Measurements from ENCODE around the gene ZNF215. TPM values are rescaled to one million over a fixed set of nuclear protein-coding genes. Genes with fewer than 3 reads are reported as not detected.

ZNF215 gene
- not detected in 2 replicates for total RNA-seq (2016; rRNA removed; fragmentation: Illumina TruSeq; extraction: Trizol)
- not detected in 2 replicates for total RNA-seq (2016; cell fraction: cytosol; rRNA removed; fragmentation: Illumina TruSeq; extraction: Trizol; ENCODE audit: low read depth)
- total RNA-seq (2016; cell fraction: insoluble cytoplasmic fraction; rRNA removed; fragmentation: Illumina TruSeq; extraction: Trizol) = not detected in 2 replicates
- total RNA-seq (2016; cell fraction: membrane; rRNA removed; fragmentation: Illumina TruSeq; extraction: Trizol) = not detected in 2 replicates
- not detected in 2 replicates for total RNA-seq (2016; cell fraction: nucleus; rRNA removed; fragmentation: Illumina TruSeq; extraction: Trizol)
- not detected in 2 replicates for polyA plus RNA-seq (2011; rRNA removed)
- not detected in 2 replicates for polyA plus RNA-seq (2011; cell fraction: cytosol; rRNA removed)
- polyA plus RNA-seq (2011; cell fraction: nucleus; rRNA removed) = not detected in 2 replicates
- not detected in 2 replicates for polyA plus RNA-seq (2012)
- polyA plus RNA-seq (2016; cell fraction: cytosol; fragmentation: Illumina TruSeq; extraction: Trizol; ENCODE audit: low read depth) = not detected in 2 replicates
- not detected in 2 replicates for polyA plus RNA-seq (2016; cell fraction: insoluble cytoplasmic fraction; fragmentation: Illumina TruSeq; extraction: Trizol; ENCODE audit: low read depth)
- not detected in 2 replicates for polyA plus RNA-seq (2016; cell fraction: membrane; fragmentation: Illumina TruSeq; extraction: Trizol; ENCODE audit: low read depth)
- not detected in 2 replicates for polyA plus RNA-seq (2016; cell fraction: nucleus; fragmentation: Illumina TruSeq; extraction: Trizol; ENCODE audit: insufficient read depth, low read depth)
- polyA minus RNA-seq (2011; rRNA and poly(A)+ RNA removed; ENCODE audit: low replicate concordance) = not detected in 2 replicates
- polyA minus RNA-seq (2011; cell fraction: cytosol; rRNA and poly(A)+ RNA removed) = not detected in 2 replicates
- not detected in 2 replicates for polyA minus RNA-seq (2011; cell fraction: nucleus; rRNA and poly(A)+ RNA removed)
- Bru-seq, nascent RNA = percentile 5 among the genes with signal in this experiment
- BruChase-seq, experiment 1, labeled RNA remaining after a 6-hour chase = percentile 2 among the genes with signal in this experiment
- percentile 8 among the genes with signal in this experiment for BruChase-seq, experiment 2, labeled RNA remaining after a 2-hour chase
- long read RNA-seq, experiment 1 = 0 reads
- long read RNA-seq, experiment 2 = 0 reads

DNA sequence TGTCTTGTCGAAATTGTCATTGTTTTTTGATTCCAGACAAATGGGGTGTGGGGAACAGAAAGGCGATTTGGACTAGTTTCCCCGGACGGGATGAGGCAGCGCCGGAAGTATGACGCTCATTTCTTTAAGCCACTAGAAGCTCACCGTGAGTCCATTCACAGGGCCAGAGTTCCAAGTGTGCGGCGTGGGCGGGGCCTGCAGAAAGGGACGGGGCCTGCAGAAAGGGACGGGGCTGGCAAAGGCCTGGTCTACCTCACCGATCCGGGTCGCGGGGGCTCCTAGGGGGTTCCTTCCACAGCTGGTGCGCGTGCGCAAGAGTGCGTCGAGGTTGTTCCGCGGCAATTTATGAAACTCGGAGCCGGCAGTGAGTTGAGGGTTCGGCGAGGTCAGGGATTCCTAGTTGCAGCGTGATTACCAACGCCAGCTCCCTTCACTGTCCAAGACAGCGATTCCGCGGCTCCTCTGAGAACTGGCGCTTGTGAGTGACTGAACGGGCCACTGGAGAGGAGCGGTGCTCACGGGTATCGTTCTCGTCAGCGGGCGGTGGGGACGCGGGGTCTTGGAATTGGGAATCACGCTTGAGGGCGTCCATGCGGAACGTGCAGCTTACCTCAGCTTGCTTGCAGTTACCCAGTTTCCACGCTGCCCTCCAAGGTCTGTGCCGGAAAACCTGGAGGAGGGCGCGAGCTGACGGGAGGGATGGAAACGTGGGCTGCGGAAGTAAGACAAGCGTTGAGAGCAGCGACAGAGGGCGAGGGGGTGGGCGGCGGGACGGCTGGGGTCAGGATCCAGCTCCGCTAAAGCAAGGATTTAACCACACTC, at the start of gene ZNF215:
ZNF215 (plus strand) TSS at position 219 of the 822 bp plus-strand sequence. CDS start 5,847 bp downstream, outside the sequence.
- intact Hi-C loops (cut with micrococcal nuclease; ENCODE audit: unreplicated experiment) = no loop called here
- FAIRE-seq (no peak), DNase-seq (ENCODE audit: low spot score) (no peak), ATAC-seq (no peak)
- no peaks in the 10 kb centered on the region for H3K4me1 ChIP-seq (ENCODE audit: insufficient read depth, low read length)
- H3K9ac ChIP-seq (ENCODE audit: insufficient read depth, low read depth, low read length) = no peak within 1 kb of the TSS
- no peaks in the 10 kb centered on the region for H3K9me3 ChIP-seq (ENCODE audit: low read length)
- WGBS (ENCODE audit: low lambda C conversion rate) = 41% methylated on average over 23 of the region's 61 CpGs
- POLR2A ChIA-PET = no interaction called here
- H3K4me3 ChIP-seq (replicated peaks in 1 of 3; ENCODE audit: insufficient read depth in 1 of 3, low read depth in 2 of 3, low read length in 3 of 3) = no peak within 1 kb of the TSS
- no peaks in the 10 kb centered on the region for H4K20me1 ChIP-seq (ENCODE audit: insufficient read depth, low read length)
- H3K4me2 ChIP-seq (ENCODE audit: low read depth, low read length) = no peak within 1 kb of the TSS
- no peaks in the 10 kb centered on the region for H3K79me2 ChIP-seq (ENCODE audit: insufficient read depth, low read length)
- no peak for TF ChIP-seq SIX4 (CRISPR knock-in tag; IDR thresholded peaks at IDR 0.05)
- TF ChIP-seq, protein P1, sequence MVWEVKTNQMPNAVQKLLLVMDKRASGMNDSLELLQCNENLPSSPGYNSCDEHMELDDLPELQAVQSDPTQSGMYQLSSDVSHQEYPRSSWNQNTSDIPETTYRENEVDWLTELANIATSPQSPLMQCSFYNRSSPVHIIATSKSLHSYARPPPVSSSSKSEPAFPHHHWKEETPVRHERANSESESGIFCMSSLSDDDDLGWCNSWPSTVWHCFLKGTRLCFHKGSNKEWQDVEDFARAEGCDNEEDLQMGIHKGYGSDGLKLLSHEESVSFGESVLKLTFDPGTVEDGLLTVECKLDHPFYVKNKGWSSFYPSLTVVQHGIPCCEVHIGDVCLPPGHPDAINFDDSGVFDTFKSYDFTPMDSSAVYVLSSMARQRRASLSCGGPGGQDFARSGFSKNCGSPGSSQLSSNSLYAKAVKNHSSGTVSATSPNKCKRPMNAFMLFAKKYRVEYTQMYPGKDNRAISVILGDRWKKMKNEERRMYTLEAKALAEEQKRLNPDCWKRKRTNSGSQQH (CRISPR knock-in tag; IDR thresholded peaks at IDR 0.05; ENCODE audit: low read depth) = no peak
- TF ChIP-seq, protein P2, sequence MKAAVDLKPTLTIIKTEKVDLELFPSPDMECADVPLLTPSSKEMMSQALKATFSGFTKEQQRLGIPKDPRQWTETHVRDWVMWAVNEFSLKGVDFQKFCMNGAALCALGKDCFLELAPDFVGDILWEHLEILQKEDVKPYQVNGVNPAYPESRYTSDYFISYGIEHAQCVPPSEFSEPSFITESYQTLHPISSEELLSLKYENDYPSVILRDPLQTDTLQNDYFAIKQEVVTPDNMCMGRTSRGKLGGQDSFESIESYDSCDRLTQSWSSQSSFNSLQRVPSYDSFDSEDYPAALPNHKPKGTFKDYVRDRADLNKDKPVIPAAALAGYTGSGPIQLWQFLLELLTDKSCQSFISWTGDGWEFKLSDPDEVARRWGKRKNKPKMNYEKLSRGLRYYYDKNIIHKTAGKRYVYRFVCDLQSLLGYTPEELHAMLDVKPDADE (CRISPR knock-in tag; IDR thresholded peaks at IDR 0.05) = no peak
- TF ChIP-seq ZNF20 (CRISPR knock-in tag; IDR thresholded peaks at IDR 0.05) = no peak
- no peak for TF ChIP-seq KDM5B (CRISPR knock-in tag; IDR thresholded peaks at IDR 0.05; ENCODE audit: borderline replicate concordance)
- TF ChIP-seq ZFP36L2 (CRISPR knock-in tag; IDR thresholded peaks at IDR 0.05) = no peak
- no peak for TF ChIP-seq ZNF383 (CRISPR knock-in tag; IDR thresholded peaks at IDR 0.05; ENCODE audit: borderline replicate concordance)
- CTCF ChIA-PET (ENCODE audit: low intra/inter-chr PET ratio, low total read pairs) = no interaction called here
- no TSS peak for BruUV-seq (replicated peaks)
- no peaks in the 10 kb centered on the region for H3K36me3 ChIP-seq (replicated peaks in 1 of 2; ENCODE audit: control insufficient read depth in 1 of 2, insufficient read depth in 2 of 2, low read length in 2 of 2)
- in situ Hi-C loops (cut with HindIII; ENCODE audit: extremely low pct_ligation_motif_present, low pct_unique_long_range_greater_than_20kb) = no loop called here
- H2AFZ ChIP-seq (ENCODE audit: low read length) = no peak within 1 kb of the TSS
- H3K27me3 ChIP-seq (ENCODE audit: control insufficient read depth in 1 of 2, insufficient read depth in 2 of 2, low read length in 2 of 2) = peaks cover 0 to 20% of the 10 kb centered on the region in 2 experiments; a peak in 2 of 5 replicates
- H3K27ac ChIP-seq (ENCODE audit: extremely low read length, insufficient read depth, low read length) = no peak within 1 kb of the TSS

Measured in HepG2 (cell line).